ENCODE measurements around the gene USP17L10.
"Not testable (repeated sequence)": the region's sequence is repeated elsewhere in the genome, so short reads cannot be mapped to it uniquely, and the experiment has no call there.

- TF ChIP-seq, protein P1, sequence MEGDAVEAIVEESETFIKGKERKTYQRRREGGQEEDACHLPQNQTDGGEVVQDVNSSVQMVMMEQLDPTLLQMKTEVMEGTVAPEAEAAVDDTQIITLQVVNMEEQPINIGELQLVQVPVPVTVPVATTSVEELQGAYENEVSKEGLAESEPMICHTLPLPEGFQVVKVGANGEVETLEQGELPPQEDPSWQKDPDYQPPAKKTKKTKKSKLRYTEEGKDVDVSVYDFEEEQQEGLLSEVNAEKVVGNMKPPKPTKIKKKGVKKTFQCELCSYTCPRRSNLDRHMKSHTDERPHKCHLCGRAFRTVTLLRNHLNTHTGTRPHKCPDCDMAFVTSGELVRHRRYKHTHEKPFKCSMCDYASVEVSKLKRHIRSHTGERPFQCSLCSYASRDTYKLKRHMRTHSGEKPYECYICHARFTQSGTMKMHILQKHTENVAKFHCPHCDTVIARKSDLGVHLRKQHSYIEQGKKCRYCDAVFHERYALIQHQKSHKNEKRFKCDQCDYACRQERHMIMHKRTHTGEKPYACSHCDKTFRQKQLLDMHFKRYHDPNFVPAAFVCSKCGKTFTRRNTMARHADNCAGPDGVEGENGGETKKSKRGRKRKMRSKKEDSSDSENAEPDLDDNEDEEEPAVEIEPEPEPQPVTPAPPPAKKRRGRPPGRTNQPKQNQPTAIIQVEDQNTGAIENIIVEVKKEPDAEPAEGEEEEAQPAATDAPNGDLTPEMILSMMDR (IDR thresholded peaks at IDR 0.05) = not testable (repeated sequence)
- TF ChIP-seq POLR2A, POLR2AphosphoS5 (IDR thresholded peaks at IDR 0.05): not testable (repeated sequence)
These were observed 14.1 kb downstream of the USP17L10 start, which contains the start of gene USP17L13 for GRCh38 chr4:9224596-9224995.

Measured in prostate gland (tissue), 2 donors.